IPS DF 6.9 (cell line): ENCODE measurements around the gene EHMT1.
"Not testable (repeated sequence)": the region's sequence is repeated elsewhere in the genome, so short reads cannot be mapped to it uniquely, and the experiment has no call there.

Experiments
- DNase-seq: peaks from one replicate; pipeline ENCODE4 v3.0.0-alpha.2; 2013; ENCODE audit warnings: low read depth, low spot score
- H3K27ac ChIP-seq: one replicate; pipeline ENCODE4 v1.5.1; 2013; ENCODE audit warnings: low read length, control low read depth
- H3K27me3 ChIP-seq: 2 replicates; pipeline ENCODE4 v1.6.1; 2013; ENCODE audit warnings: mild to moderate bottlenecking, low read length; ENCODE audit not compliant: control insufficient read depth, insufficient read depth
- H3K36me3 ChIP-seq: 2 replicates; pipeline ENCODE4 v1.6.1; 2013; ENCODE audit warnings: low read length; ENCODE audit not compliant: control insufficient read depth, insufficient read depth
- H3K4me1 ChIP-seq: 2 replicates; pipeline ENCODE4 v1.6.1; 2013; ENCODE audit warnings: low read length; ENCODE audit not compliant: control insufficient read depth, insufficient read depth
- H3K4me3 ChIP-seq: 2 replicates; pipeline ENCODE4 v1.5.1; 2013; ENCODE audit warnings: mild to moderate bottlenecking, low read length
- H3K9me3 ChIP-seq: 2 replicates; pipeline ENCODE4 v1.6.1; 2013; ENCODE audit warnings: low read length, inconsistent platforms; ENCODE audit not compliant: control insufficient read depth, insufficient read depth
- whole genome bisulfite sequencing: extraction: QIAGEN DNeasy Blood & Tissue Kit; methylation state at CpG from one replicate; pipeline ENCODE4 v1.1.7; 2013; ENCODE audit warnings: mixed read lengths, missing lambda C conversion rate; ENCODE audit not compliant: insufficient read length, insufficient coverage; 5-methylcytosine and 5-hydroxymethylcytosine counted together

The EHMT1 gene

GRCh38 chr9:137705906-137706305, 87.1 kb downstream of the EHMT1 start:
- Histone ChIP-seq H3K27ac (no peak overlapping the region), H3K4me3 (no peak overlapping the region), H3K36me3 (peaks cover 3% of the 10 kb centered on the region; the same call in 1 of the 2 replicates), H3K4me1 (peaks cover 11% of the 10 kb centered on the region), H3K9me3 (0 out of 2 replicates have a peak, but pooled peaks cover 1% of the 10 kb centered on the region), H3K27me3 (no peaks in the 10 kb centered on the region)
- WGBS: no CpG with 5 or more reads among the region's 10 CpGs
- no peak for DNase-seq

GRCh38 chr9:137707361-137707760, 88.6 kb downstream of the EHMT1 start:
- Histone ChIP-seq H3K27me3 (no peaks in the 10 kb centered on the region), H3K27ac (no peak overlapping the region), H3K36me3 (peaks cover 2% of the 10 kb centered on the region; the same call in 1 of the 2 replicates), H3K4me1 (peaks cover 11% of the 10 kb centered on the region), H3K4me3 (no peak overlapping the region), H3K9me3 (0 out of 2 replicates have a peak, but pooled peaks cover 1% of the 10 kb centered on the region)
- no CpG with 5 or more reads among the region's 6 CpGs for WGBS
- DNase-seq: no peak

DNA sequence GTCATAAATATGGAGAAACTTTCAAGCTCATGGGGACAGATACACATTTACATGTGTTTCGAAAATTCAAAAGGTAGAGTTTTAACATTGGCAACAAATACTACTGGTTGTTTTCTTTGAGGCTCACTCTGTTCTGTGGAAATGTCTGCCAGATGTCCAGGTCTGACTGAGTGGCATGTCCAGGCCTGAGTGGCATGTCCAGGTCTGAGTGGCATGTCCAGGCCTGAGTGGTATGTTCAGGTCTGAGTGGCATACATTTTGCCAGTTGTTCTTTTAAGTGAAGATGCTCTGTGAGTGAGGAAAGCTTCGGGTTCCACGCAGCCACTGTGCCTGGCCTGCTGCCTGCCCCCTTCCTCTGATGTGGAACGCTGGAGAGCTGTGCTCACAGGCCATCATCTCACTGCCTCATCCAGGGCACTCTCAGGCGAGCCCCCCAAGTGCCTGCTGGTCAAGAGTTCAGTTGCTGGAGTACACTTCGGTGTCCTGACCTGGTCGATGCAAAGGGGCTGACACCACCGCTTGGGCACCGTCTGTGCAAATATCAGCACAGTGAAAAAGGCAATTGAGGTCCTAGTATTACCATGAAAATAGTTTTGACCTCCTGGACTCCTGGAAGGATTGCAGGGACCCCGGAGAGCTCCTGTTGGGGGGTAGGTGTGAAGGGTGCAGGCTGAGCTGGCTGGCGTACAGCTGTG, 89.9 kb downstream of the EHMT1 start:
- Histone ChIP-seq H3K4me3 (no peak overlapping the region), H3K36me3 (no peaks in the 10 kb centered on the region), H3K27ac (no peak overlapping the region), H3K27me3 (no peaks in the 10 kb centered on the region), H3K9me3 (no peaks in the 10 kb centered on the region), H3K4me1 (peaks cover 11% of the 10 kb centered on the region)
- no CpG with 5 or more reads among the region's 11 CpGs for WGBS
- DNase-seq: no peak

DNA sequence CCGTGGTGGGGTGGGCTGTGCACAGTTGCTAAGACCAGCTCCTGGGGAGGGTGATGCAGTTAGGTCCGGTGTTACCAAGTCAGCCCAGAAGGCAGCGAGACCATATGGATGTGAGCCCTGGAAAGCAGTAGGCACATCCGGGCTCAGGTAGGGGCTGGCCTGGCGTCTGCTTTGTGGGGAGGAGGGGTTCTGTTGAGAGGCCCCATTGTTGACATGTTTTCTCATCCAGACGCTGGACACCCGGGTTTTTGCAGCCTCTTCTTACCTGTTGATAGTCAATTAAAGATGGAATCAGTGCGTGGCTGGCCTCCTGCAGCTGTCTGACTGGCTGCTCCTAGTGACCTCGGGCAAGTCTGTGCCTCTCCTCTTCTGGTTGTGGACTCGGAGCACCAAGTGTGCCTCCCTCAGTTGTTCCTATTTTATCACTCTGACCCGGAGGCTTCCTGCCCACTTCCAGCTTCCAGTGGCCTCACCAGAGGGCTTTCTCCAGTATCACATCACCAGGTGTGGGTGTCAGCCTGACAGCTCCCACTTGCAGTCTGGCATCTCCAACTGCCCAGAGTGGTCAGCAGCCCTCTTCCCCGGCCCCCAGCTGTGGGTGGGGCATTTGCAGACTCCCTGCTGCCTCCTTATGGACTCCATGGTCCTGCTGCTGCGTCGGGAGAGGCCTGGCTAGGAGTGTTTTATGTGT, 90.8 kb downstream of the EHMT1 start:
- no peaks in the 10 kb centered on the region for H3K36me3 ChIP-seq
- WGBS: no CpG with 5 or more reads among the region's 14 CpGs
- H3K4me3 ChIP-seq: no peak overlapping the region
- no peak overlapping the region for H3K27ac ChIP-seq
- peaks cover 11% of the 10 kb centered on the region for H3K4me1 ChIP-seq
- DNase-seq: no peak
- no peaks in the 10 kb centered on the region for H3K27me3 ChIP-seq
- no peaks in the 10 kb centered on the region for H3K9me3 ChIP-seq

- DNase-seq: no peak
- Histone ChIP-seq H3K27me3 (no peaks in the 10 kb centered on the region), H3K36me3 (no peaks in the 10 kb centered on the region), H3K4me1 (peaks cover 7% of the 10 kb centered on the region), H3K4me3 (no peak overlapping the region), H3K9me3 (no peaks in the 10 kb centered on the region), H3K27ac (no peak overlapping the region)
- WGBS: no CpG with 5 or more reads among the region's 12 CpGs
Observed at GRCh38 chr9:137710704-137711103, 91.9 kb downstream of the EHMT1 start.

- DNase-seq: no peak
- Histone ChIP-seq H3K4me3 (no peak overlapping the region), H3K4me1 (peaks cover 6% of the 10 kb centered on the region; the same call in 1 of the 2 replicates), H3K27me3 (no peaks in the 10 kb centered on the region), H3K27ac (no peak overlapping the region), H3K36me3 (peaks cover 4% of the 10 kb centered on the region), H3K9me3 (no peaks in the 10 kb centered on the region)
- no CpG with 5 or more reads among the region's 18 CpGs for WGBS
Observed at GRCh38 chr9:137711678-137712105, 92.9 kb downstream of the EHMT1 start.

DNA sequence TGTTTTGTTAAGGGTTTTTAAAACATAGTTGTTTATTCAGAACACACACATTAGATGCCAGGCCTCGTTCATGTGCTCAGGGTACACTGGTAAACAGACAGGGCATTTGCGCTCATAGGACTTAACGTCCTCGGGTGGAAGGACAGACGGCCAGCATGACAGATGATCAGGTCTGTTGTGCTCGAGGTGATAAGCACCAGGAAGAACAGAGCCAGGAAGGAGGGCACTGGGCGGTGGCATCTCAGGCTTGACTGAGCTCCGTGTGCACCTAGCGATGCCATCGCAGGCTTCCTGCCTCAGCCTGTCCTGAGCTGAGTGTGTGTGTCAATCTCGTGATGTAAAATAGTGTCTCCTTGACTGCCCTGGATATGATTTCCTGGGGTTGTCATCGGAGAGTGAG, 96.5 kb downstream of the EHMT1 start:
- no peak overlapping the region for H3K4me3 ChIP-seq
- H3K4me1 ChIP-seq: no peaks in the 10 kb centered on the region
- H3K27me3 ChIP-seq: no peaks in the 10 kb centered on the region
- no peaks in the 10 kb centered on the region for H3K9me3 ChIP-seq
- no peak for DNase-seq
- H3K27ac ChIP-seq: no peak overlapping the region
- WGBS: no CpG with 5 or more reads among the region's 12 CpGs
- peaks cover 26% of the 10 kb centered on the region for H3K36me3 ChIP-seq

DNA sequence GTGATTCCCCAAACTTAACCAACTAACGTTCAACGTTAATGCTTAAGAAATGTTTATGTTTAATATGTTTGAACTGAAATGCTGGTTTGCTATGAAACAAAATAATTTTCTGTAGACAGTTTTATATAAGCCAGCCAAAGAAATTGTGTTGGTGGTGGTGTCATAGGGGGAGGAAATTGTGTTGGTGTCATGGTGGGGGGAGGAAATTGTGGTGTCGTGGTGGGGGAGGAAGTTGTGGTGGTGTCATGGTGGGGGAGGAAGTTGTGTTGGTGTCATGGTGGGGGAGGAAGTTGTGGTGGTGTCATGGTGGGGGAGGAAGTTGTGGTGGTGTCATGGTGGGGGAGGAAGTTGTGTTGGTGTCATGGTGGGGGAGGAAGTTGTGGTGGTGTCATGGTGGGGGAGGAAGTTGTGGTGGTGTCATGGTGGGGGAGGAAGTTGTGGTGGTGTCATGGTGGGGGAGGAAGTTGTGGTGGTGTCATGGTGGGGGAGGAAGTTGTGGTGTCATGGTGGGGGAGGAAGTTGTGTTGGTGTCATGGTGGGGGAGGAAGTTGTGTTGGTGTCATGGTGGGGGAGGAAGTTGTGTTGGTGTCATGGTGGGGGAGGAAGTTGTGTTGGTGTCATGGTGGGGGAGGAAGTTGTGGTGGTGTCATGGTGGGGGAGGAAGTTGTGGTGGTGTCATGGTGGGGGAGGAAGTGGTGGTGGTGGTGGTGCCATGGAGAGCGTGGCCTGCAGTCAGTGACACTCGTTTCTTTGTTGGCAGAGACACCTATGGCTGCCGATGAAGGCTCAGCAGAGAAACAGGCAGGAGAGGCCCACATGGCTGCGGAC, 97.3 kb downstream of the EHMT1 start:
- H3K4me1 ChIP-seq, H3K9me3 ChIP-seq, DNase-seq, H3K4me3 ChIP-seq, H3K27me3 ChIP-seq, H3K27ac ChIP-seq: not testable (repeated sequence)
- WGBS: 100% methylated on average over 2 of the region's 7 CpGs
- H3K36me3 ChIP-seq: peaks cover 30% of the 10 kb centered on the region

DNA sequence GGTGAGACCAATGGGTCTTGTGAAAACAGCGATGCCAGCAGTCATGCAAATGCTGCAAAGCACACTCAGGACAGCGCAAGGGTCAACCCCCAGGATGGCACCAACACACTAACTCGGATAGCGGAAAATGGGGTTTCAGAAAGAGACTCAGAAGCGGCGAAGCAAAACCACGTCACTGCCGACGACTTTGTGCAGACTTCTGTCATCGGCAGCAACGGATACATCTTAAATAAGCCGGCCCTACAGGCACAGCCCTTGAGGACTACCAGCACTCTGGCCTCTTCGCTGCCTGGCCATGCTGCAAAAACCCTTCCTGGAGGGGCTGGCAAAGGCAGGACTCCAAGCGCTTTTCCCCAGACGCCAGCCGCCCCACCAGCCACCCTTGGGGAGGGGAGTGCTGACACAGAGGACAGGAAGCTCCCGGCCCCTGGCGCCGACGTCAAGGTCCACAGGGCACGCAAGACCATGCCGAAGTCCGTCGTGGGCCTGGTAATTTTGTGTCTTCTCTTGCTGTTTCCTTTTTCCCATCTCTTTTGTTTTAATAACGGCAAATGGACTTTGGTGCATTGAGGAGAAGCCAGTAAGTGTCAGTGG, 98.0 kb downstream of the EHMT1 start:
- Histone ChIP-seq H3K27me3 (no peaks in the 10 kb centered on the region), H3K36me3 (peaks cover 30% of the 10 kb centered on the region), H3K27ac (no peak overlapping the region), H3K9me3 (no peaks in the 10 kb centered on the region), H3K4me1 (0 out of 2 replicates have a peak, but pooled peaks cover 2% of the 10 kb centered on the region), H3K4me3 (no peak overlapping the region; the same call in 1 of the 2 replicates)
- WGBS: no CpG with 5 or more reads among the region's 25 CpGs
- DNase-seq: no peak

GRCh38 chr9:137717776-137718327, 99.0 kb downstream of the EHMT1 start:
- no peak overlapping the region for H3K4me3 ChIP-seq
- WGBS: no CpG with 5 or more reads among the region's 28 CpGs
- H3K9me3 ChIP-seq: no peaks in the 10 kb centered on the region
- H3K36me3 ChIP-seq: peaks cover 32% of the 10 kb centered on the region
- H3K27ac ChIP-seq: no peak overlapping the region
- DNase-seq: no peak
- peaks cover 5% of the 10 kb centered on the region; the same call in 1 of the 2 replicates for H3K4me1 ChIP-seq
- H3K27me3 ChIP-seq: no peaks in the 10 kb centered on the region
